ENCODE results near the gene ADIG.

DNA sequence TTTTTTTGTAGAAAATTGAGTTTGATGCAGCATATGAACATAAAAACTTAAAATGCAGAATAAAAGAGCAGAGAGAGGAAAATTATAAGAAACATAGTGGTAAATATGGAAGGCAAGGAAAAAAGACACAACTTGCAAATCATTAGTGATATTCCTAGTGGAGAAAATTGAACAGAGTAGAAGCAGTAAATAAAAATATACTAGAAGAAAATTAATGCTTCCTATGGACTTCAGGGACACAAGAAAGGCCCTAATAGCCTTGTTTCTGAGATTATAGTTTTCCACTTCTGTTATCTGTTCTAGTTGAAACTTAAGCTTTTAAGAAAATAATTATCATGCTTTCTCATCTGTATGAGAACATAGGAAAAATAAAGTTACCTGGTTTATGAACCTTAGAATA, 25.6 kb upstream of the ADIG start:
- TF ChIP-seq, protein P1, sequence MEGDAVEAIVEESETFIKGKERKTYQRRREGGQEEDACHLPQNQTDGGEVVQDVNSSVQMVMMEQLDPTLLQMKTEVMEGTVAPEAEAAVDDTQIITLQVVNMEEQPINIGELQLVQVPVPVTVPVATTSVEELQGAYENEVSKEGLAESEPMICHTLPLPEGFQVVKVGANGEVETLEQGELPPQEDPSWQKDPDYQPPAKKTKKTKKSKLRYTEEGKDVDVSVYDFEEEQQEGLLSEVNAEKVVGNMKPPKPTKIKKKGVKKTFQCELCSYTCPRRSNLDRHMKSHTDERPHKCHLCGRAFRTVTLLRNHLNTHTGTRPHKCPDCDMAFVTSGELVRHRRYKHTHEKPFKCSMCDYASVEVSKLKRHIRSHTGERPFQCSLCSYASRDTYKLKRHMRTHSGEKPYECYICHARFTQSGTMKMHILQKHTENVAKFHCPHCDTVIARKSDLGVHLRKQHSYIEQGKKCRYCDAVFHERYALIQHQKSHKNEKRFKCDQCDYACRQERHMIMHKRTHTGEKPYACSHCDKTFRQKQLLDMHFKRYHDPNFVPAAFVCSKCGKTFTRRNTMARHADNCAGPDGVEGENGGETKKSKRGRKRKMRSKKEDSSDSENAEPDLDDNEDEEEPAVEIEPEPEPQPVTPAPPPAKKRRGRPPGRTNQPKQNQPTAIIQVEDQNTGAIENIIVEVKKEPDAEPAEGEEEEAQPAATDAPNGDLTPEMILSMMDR (IDR thresholded peaks at IDR 0.05) = no peak
- TF ChIP-seq POLR2A (IDR thresholded peaks at IDR 0.05) = no peak
